ENCODE data around the gene KCNS1.
"Not testable (repeated sequence)": the region's sequence is repeated elsewhere in the genome, so short reads cannot be mapped to it uniquely, and the experiment has no call there.

Gene KCNS1

GRCh38 chr20:45082468-45082867 lies 18.5 kb downstream of the KCNS1 start:
- peaks cover 12% of the 10 kb centered on the region for H3K9me3 Mint-ChIP-seq
- H3K36me3 Mint-ChIP-seq (ENCODE audit: low read depth), result peaks cover 71% of the 10 kb centered on the region

GRCh38 chr20:45080867-45081624 lies 19.9 kb downstream of the KCNS1 start:
- Mint-ChIP-seq H3K36me3 (ENCODE audit: low read depth) (peaks cover 77% of the 10 kb centered on the region), H3K4me1 (ENCODE audit: low read depth) (no peaks in the 10 kb centered on the region), H3K27me3 (ENCODE audit: low read depth) (no peaks in the 10 kb centered on the region), H3K4me3 (no peak overlapping the region), H3K9me3 (peaks cover 12% of the 10 kb centered on the region), H3K27ac (no peak overlapping the region)
- DNase-seq (ENCODE audit: low spot score), result no peak

More at GRCh38 chr20:45082468-45082867, 18.5 kb downstream of the KCNS1 start:
- H3K27me3 Mint-ChIP-seq (ENCODE audit: low read depth), result no peaks in the 10 kb centered on the region
- no peak overlapping the region for H3K27ac Mint-ChIP-seq
- no peak overlapping the region for H3K4me3 Mint-ChIP-seq
- no peaks in the 10 kb centered on the region for H3K4me1 Mint-ChIP-seq (ENCODE audit: low read depth)
- DNase-seq (ENCODE audit: low spot score), result no peak

- Mint-ChIP-seq H3K4me1 (ENCODE audit: low read depth) (no peaks in the 10 kb centered on the region), H3K36me3 (ENCODE audit: low read depth) (peaks cover 78% of the 10 kb centered on the region), H3K4me3 (no peak overlapping the region), H3K27ac (no peak overlapping the region), H3K9me3 (peaks cover 8% of the 10 kb centered on the region), H3K27me3 (ENCODE audit: low read depth) (no peaks in the 10 kb centered on the region)
- no peak for DNase-seq (ENCODE audit: low spot score)
Measured at GRCh38 chr20:45077559-45077958, 23.4 kb downstream of the KCNS1 start.

GRCh38 chr20:45073221-45073620 lies 27.7 kb downstream of the KCNS1 start:
- no peaks in the 10 kb centered on the region for H3K9me3 Mint-ChIP-seq
- no peaks in the 10 kb centered on the region for H3K27me3 Mint-ChIP-seq (ENCODE audit: low read depth)
- no peak for DNase-seq (ENCODE audit: low spot score)
- H3K36me3 Mint-ChIP-seq (ENCODE audit: low read depth), result peaks cover 64% of the 10 kb centered on the region
- peaks cover 2% of the 10 kb centered on the region for H3K4me1 Mint-ChIP-seq (ENCODE audit: low read depth)
- no peak overlapping the region for H3K4me3 Mint-ChIP-seq
- H3K27ac Mint-ChIP-seq, result no peak overlapping the region

- Mint-ChIP-seq H3K9me3 (no peaks in the 10 kb centered on the region), H3K27me3 (ENCODE audit: low read depth) (no peaks in the 10 kb centered on the region), H3K27ac (no peak overlapping the region), H3K4me3 (no peak overlapping the region), H3K4me1 (ENCODE audit: low read depth) (peaks cover 2% of the 10 kb centered on the region), H3K36me3 (ENCODE audit: low read depth) (peaks cover 63% of the 10 kb centered on the region)
- DNase-seq (ENCODE audit: low spot score), result no peak
Measured at GRCh38 chr20:45072066-45072465, 28.9 kb downstream of the KCNS1 start.

GRCh38 chr20:45070932-45071632 lies 29.8 kb downstream of the KCNS1 start:
- Mint-ChIP-seq H3K4me3 (no peak overlapping the region), H3K36me3 (ENCODE audit: low read depth) (peaks cover 61% of the 10 kb centered on the region), H3K4me1 (ENCODE audit: low read depth) (peaks cover 3% of the 10 kb centered on the region), H3K27me3 (ENCODE audit: low read depth) (no peaks in the 10 kb centered on the region), H3K27ac (no peak overlapping the region), H3K9me3 (no peaks in the 10 kb centered on the region)
- DNase-seq (ENCODE audit: low spot score), result no peak

- Mint-ChIP-seq H3K27ac (no peak overlapping the region), H3K27me3 (ENCODE audit: low read depth) (no peaks in the 10 kb centered on the region), H3K36me3 (ENCODE audit: low read depth) (peaks cover 55% of the 10 kb centered on the region), H3K4me1 (ENCODE audit: low read depth) (peaks cover 15% of the 10 kb centered on the region), H3K4me3 (no peak overlapping the region), H3K9me3 (no peaks in the 10 kb centered on the region)
- DNase-seq (ENCODE audit: low spot score), result no peak
Measured at GRCh38 chr20:45069261-45069660, 31.7 kb downstream of the KCNS1 start.

- Mint-ChIP-seq H3K4me1 (ENCODE audit: low read depth) (peaks cover 18% of the 10 kb centered on the region), H3K36me3 (ENCODE audit: low read depth) (peaks cover 50% of the 10 kb centered on the region), H3K4me3 (no peak overlapping the region), H3K27ac (no peak overlapping the region), H3K9me3 (no peaks in the 10 kb centered on the region), H3K27me3 (ENCODE audit: low read depth) (no peaks in the 10 kb centered on the region)
- DNase-seq (ENCODE audit: low spot score), result no peak
Measured at GRCh38 chr20:45067558-45067957, 33.4 kb downstream of the KCNS1 start.

GRCh38 chr20:45067087-45067486 lies 33.8 kb downstream of the KCNS1 start:
- peaks cover 53% of the 10 kb centered on the region for H3K36me3 Mint-ChIP-seq (ENCODE audit: low read depth)
- no peaks in the 10 kb centered on the region for H3K9me3 Mint-ChIP-seq
- no peak overlapping the region for H3K4me3 Mint-ChIP-seq
- H3K4me1 Mint-ChIP-seq (ENCODE audit: low read depth), result peaks cover 18% of the 10 kb centered on the region
- DNase-seq (ENCODE audit: low spot score), result no peak
- no peaks in the 10 kb centered on the region for H3K27me3 Mint-ChIP-seq (ENCODE audit: low read depth)
- no peak overlapping the region for H3K27ac Mint-ChIP-seq

GRCh38 chr20:45066372-45066771 lies 34.6 kb downstream of the KCNS1 start:
- no peak overlapping the region for H3K27ac Mint-ChIP-seq
- no peaks in the 10 kb centered on the region for H3K27me3 Mint-ChIP-seq (ENCODE audit: low read depth)
- H3K4me1 Mint-ChIP-seq (ENCODE audit: low read depth), result peaks cover 18% of the 10 kb centered on the region
- peaks cover 55% of the 10 kb centered on the region for H3K36me3 Mint-ChIP-seq (ENCODE audit: low read depth)
- no peak for DNase-seq (ENCODE audit: low spot score)
- no peaks in the 10 kb centered on the region for H3K9me3 Mint-ChIP-seq
- no peak overlapping the region for H3K4me3 Mint-ChIP-seq

GRCh38 chr20:45064812-45065211 lies 36.1 kb downstream of the KCNS1 start:
- no peak overlapping the region for H3K4me3 Mint-ChIP-seq
- no peak for DNase-seq (ENCODE audit: low spot score)
- peaks cover 24% of the 10 kb centered on the region for H3K4me1 Mint-ChIP-seq (ENCODE audit: low read depth)
- peaks cover 52% of the 10 kb centered on the region for H3K36me3 Mint-ChIP-seq (ENCODE audit: low read depth)
- no peaks in the 10 kb centered on the region for H3K27me3 Mint-ChIP-seq (ENCODE audit: low read depth)
- H3K27ac Mint-ChIP-seq, result no peak overlapping the region
- no peaks in the 10 kb centered on the region for H3K9me3 Mint-ChIP-seq

- Mint-ChIP-seq H3K4me1 (ENCODE audit: low read depth) (peaks cover 34% of the 10 kb centered on the region), H3K36me3 (ENCODE audit: low read depth) (peaks cover 48% of the 10 kb centered on the region)
- H3K4me3 Mint-ChIP-seq; H3K27me3 Mint-ChIP-seq (ENCODE audit: low read depth); H3K9me3 Mint-ChIP-seq; DNase-seq (ENCODE audit: low spot score); H3K27ac Mint-ChIP-seq: not testable (repeated sequence)
Measured at GRCh38 chr20:45063107-45063506, 37.8 kb downstream of the KCNS1 start.

- H3K36me3 Mint-ChIP-seq (ENCODE audit: low read depth), result peaks cover 49% of the 10 kb centered on the region
- no peaks in the 10 kb centered on the region for H3K9me3 Mint-ChIP-seq
- H3K4me1 Mint-ChIP-seq (ENCODE audit: low read depth), result peaks cover 39% of the 10 kb centered on the region
- DNase-seq (ENCODE audit: low spot score), result no peak
- no peak overlapping the region for H3K27ac Mint-ChIP-seq
- no peak overlapping the region for H3K4me3 Mint-ChIP-seq
- no peaks in the 10 kb centered on the region for H3K27me3 Mint-ChIP-seq (ENCODE audit: low read depth)
Measured at GRCh38 chr20:45061244-45061643, 39.7 kb downstream of the KCNS1 start.

GRCh38 chr20:45060294-45060693 lies 40.6 kb downstream of the KCNS1 start:
- Mint-ChIP-seq H3K9me3 (no peaks in the 10 kb centered on the region), H3K4me3 (no peak overlapping the region), H3K27me3 (ENCODE audit: low read depth) (no peaks in the 10 kb centered on the region), H3K36me3 (ENCODE audit: low read depth) (peaks cover 54% of the 10 kb centered on the region), H3K4me1 (ENCODE audit: low read depth) (peaks cover 38% of the 10 kb centered on the region), H3K27ac (no peak overlapping the region)
- DNase-seq (ENCODE audit: low spot score), result no peak
